ENCODE results near the gene RYR3. TPM values are rescaled to one million over a fixed set of nuclear protein-coding genes. Genes with fewer than 3 reads are reported as not detected.

RYR3 gene
- total and polyA plus RNA-seq, 4 donors, result 0.09 to 1.4 (median 0.47) TPM

DNA sequence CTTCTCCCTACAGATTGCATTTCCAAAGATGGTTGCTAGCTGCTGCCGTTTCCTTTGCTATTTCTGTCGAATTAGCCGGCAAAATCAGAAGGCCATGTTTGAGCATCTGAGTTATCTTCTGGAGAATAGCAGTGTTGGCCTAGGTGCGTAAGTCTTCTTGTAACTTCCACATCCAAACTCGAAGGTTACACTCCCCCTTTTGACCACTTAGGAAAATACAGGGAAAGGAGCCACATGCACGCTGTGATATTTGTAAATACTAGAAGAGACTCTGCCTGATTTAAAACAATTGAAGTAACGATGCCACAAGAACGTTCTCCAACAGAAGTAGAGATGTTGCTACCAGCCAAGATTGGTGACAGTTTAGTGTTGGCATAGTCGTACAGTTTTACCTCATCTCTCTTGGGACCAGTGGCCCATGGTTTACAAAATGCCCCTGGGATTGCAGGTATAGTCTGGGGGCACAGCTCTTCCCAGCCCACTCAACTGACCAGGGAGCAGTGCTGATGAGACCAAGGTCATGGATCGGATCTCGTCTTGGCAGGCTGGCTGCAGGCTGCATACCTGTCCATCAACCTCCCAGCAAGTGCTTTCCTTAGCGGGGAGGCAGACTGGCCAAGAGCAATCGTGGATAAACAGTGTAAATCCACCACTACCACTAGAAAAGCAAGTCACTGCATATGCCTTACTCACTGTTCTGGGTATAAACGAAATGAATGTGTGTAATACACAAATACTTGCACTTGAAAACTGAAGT lies 389.1 kb downstream of the RYR3 start:
- no peak overlapping the region for H3K4me3 ChIP-seq
- ATAC-seq (ENCODE audit: insufficient read depth, low FRiP score) (no peak), DNase-seq (peak in 1 of 3 donors; percentile 19)
- no peaks in the 10 kb centered on the region for H3K36me3 ChIP-seq (ENCODE audit: control insufficient read depth in 4 of 4, insufficient read depth in 4 of 4, low read length in 4 of 4)
- peaks cover 0 to 2% (median 0%) of the 10 kb centered on the region in 4 donors for H3K9me3 ChIP-seq (ENCODE audit: control insufficient read depth in 4 of 4, insufficient read depth in 3 of 4, low read length in 3 of 4)
- no peak overlapping the region for H3K27ac ChIP-seq (ENCODE audit: low read depth in 1 of 2, low read length in 1 of 2)
- H3K9ac ChIP-seq (ENCODE audit: insufficient read depth in 1 of 2, low read length in 2 of 2), result no peak overlapping the region
- H3K4me1 ChIP-seq (ENCODE audit: control insufficient read depth in 5 of 5, insufficient read depth in 5 of 5, low read length in 5 of 5), result no peaks in the 10 kb centered on the region
- no peaks in the 10 kb centered on the region for H3K27me3 ChIP-seq (ENCODE audit: control insufficient read depth in 3 of 3, insufficient read depth in 3 of 3, low read length in 2 of 3)
- TF ChIP-seq, protein P1, sequence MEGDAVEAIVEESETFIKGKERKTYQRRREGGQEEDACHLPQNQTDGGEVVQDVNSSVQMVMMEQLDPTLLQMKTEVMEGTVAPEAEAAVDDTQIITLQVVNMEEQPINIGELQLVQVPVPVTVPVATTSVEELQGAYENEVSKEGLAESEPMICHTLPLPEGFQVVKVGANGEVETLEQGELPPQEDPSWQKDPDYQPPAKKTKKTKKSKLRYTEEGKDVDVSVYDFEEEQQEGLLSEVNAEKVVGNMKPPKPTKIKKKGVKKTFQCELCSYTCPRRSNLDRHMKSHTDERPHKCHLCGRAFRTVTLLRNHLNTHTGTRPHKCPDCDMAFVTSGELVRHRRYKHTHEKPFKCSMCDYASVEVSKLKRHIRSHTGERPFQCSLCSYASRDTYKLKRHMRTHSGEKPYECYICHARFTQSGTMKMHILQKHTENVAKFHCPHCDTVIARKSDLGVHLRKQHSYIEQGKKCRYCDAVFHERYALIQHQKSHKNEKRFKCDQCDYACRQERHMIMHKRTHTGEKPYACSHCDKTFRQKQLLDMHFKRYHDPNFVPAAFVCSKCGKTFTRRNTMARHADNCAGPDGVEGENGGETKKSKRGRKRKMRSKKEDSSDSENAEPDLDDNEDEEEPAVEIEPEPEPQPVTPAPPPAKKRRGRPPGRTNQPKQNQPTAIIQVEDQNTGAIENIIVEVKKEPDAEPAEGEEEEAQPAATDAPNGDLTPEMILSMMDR (IDR thresholded peaks at IDR 0.05; ENCODE audit: control extremely low read depth, extremely low read depth), result no peak
- WGBS, 2 donors, result 60 to 77% methylated on average over 14 of the region's 14 CpGs

DNA sequence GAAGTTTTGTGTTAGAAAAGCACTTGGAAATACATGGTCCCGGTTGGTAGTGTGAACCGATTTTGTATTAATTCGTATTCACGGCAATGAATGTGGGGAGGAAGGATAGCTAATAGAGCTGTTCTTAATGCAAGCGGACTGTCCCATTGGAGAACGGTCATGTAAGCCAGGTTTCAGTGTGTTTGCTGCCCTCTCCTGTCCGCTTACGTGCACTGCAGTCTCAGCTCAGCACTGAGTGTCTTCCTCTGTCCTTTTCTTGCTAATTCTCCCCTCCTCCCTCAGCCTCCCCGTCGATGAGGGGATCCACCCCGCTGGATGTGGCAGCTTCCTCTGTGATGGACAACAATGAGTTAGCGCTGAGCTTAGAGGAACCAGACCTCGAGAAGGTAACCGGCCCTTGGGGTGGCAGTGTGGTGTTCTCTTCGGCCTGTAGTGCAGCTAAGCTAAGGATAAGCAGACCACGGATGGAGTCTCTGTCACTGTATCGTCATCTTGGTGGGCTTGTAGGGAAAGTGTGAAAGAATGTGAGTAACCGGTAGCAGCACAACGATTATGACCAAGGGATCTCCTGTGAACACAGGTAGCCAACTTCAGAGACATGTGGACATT lies 390.0 kb downstream of the RYR3 start:
- Histone ChIP-seq H3K27me3 (ENCODE audit: control insufficient read depth in 3 of 3, insufficient read depth in 3 of 3, low read length in 2 of 3) (no peaks in the 10 kb centered on the region), H3K9me3 (ENCODE audit: control insufficient read depth in 4 of 4, insufficient read depth in 3 of 4, low read length in 3 of 4) (peaks cover 0 to 2% (median 0%) of the 10 kb centered on the region in 4 donors), H3K4me1 (ENCODE audit: control insufficient read depth in 5 of 5, insufficient read depth in 5 of 5, low read length in 5 of 5) (no peaks in the 10 kb centered on the region), H3K36me3 (ENCODE audit: control insufficient read depth in 4 of 4, insufficient read depth in 4 of 4, low read length in 4 of 4) (no peaks in the 10 kb centered on the region), H3K4me3 (no peak overlapping the region), H3K27ac (ENCODE audit: low read depth in 1 of 2, low read length in 1 of 2) (no peak overlapping the region), H3K9ac (ENCODE audit: insufficient read depth in 1 of 2, low read length in 2 of 2) (no peak overlapping the region)
- TF ChIP-seq, protein P1 (IDR thresholded peaks at IDR 0.05; ENCODE audit: control extremely low read depth, extremely low read depth), result peak; percentile 69
- DNase-seq (peak; percentile 73 to 85 (median 73)), ATAC-seq (ENCODE audit: insufficient read depth, low FRiP score) (no peak)
- WGBS, 2 donors, result 17 to 20% methylated on average over 19 of the region's 19 CpGs

DNA sequence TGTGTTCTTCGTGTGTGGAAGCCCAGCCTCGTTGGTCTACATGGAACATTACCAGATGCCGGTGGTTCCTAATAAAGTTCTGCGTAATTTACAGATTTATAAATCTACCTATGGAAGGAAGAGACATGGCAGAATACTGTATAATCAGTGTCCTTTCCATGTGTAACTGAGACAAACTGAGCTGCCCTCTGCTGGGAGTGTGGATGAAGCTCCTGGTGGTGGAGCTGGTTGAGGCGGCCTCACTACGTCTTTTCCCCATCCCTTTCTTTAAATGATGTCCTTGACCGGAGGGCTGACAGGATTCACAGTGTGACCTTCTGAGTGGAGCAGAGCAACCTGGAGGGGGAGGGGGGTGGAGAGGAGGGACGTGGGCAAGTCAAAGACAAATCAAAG lies 390.5 kb downstream of the RYR3 start:
- Histone ChIP-seq H3K27me3 (ENCODE audit: control insufficient read depth in 3 of 3, insufficient read depth in 3 of 3, low read length in 2 of 3) (no peaks in the 10 kb centered on the region), H3K9me3 (ENCODE audit: control insufficient read depth in 4 of 4, insufficient read depth in 3 of 4, low read length in 3 of 4) (peaks cover 0 to 2% (median 0%) of the 10 kb centered on the region in 4 donors), H3K9ac (ENCODE audit: insufficient read depth in 1 of 2, low read length in 2 of 2) (no peak overlapping the region), H3K27ac (ENCODE audit: low read depth in 1 of 2, low read length in 1 of 2) (no peak overlapping the region), H3K36me3 (ENCODE audit: control insufficient read depth in 4 of 4, insufficient read depth in 4 of 4, low read length in 4 of 4) (no peaks in the 10 kb centered on the region), H3K4me1 (ENCODE audit: control insufficient read depth in 5 of 5, insufficient read depth in 5 of 5, low read length in 5 of 5) (no peaks in the 10 kb centered on the region), H3K4me3 (no peak overlapping the region)
- ATAC-seq (ENCODE audit: insufficient read depth, low FRiP score) (no peak), DNase-seq (no peak)
- TF ChIP-seq, protein P1 (IDR thresholded peaks at IDR 0.05; ENCODE audit: control extremely low read depth, extremely low read depth), result no peak
- WGBS, 2 donors, result 82 to 85% methylated on average over 8 of the region's 8 CpGs

Measured in lung (tissue), 12 donors.